ENCODE results near the gene KPNB1. TPM values are rescaled to one million over a fixed set of nuclear protein-coding genes. Genes with fewer than 3 reads are reported as not detected.

The KPNB1 gene
- total RNA-seq, 1 experiment from 2014 or later, result 742 TPM

GRCh38 chr17:47724705-47725104 lies 75.0 kb downstream of the KPNB1 start:
- H3K27me3 Mint-ChIP-seq (ENCODE audit: low read depth), result peaks cover 63% of the 10 kb centered on the region
- Histone ChIP-seq H3K27ac (ENCODE audit: insufficient read length, low read depth, low read length) (no peak overlapping the region), H3K9me3 (ENCODE audit: control insufficient read depth, low read depth, low read length) (no peaks in the 10 kb centered on the region), H4K91ac (ENCODE audit: insufficient read length, low read depth, low read length) (no peak overlapping the region), H3K23me2 (ENCODE audit: insufficient read length, low read depth, low read length, poor library complexity, severe bottlenecking) (peaks cover 3% of the 10 kb centered on the region), H3K18ac (ENCODE audit: insufficient read length, low read depth, low read length) (no peak overlapping the region), H4K20me1 (ENCODE audit: control insufficient read depth, insufficient read depth, insufficient read length) (no peaks in the 10 kb centered on the region), H3T11ph (ENCODE audit: low read length) (no peak overlapping the region), H2BK120ac (ENCODE audit: low read depth, low read length, poor library complexity, severe bottlenecking) (no peak overlapping the region), H3K4me2 (ENCODE audit: insufficient read depth, insufficient read length, low read length) (no peak overlapping the region), H2AK5ac (ENCODE audit: insufficient read length, low read length) (no peak overlapping the region), H4K5ac (ENCODE audit: insufficient read length, low read depth, low read length) (no peak overlapping the region), H3K23ac (ENCODE audit: insufficient read length, low read depth, low read length) (no peak overlapping the region), H2BK20ac (ENCODE audit: low read depth, low read length, poor library complexity, severe bottlenecking) (no peak overlapping the region), H3K27me3 (ENCODE audit: insufficient read depth, low read length) (peaks cover 2% of the 10 kb centered on the region; the same call in 1 of the 2 replicates), H4K8ac (replicated peaks; ENCODE audit: insufficient read length, low read depth, low read length) (no peak overlapping the region), H2BK12ac (ENCODE audit: insufficient read length, low read depth, low read length) (no peak overlapping the region), H3K4me1 (ENCODE audit: insufficient read depth, low read length) (no peaks in the 10 kb centered on the region), H3K9ac (ENCODE audit: extremely low read depth, insufficient read length, low read length) (no peak overlapping the region), H3K79me1 (ENCODE audit: insufficient read depth, low read depth, low read length, poor library complexity, severe bottlenecking) (no peaks in the 10 kb centered on the region), H3K56ac (ENCODE audit: insufficient read length, low read depth, low read length) (no peak overlapping the region), H3K4ac (ENCODE audit: low read depth, low read length) (no peak overlapping the region), H3K79me2 (ENCODE audit: insufficient read depth, low read length) (no peaks in the 10 kb centered on the region), H2BK15ac (ENCODE audit: low read depth, low read length) (no peak overlapping the region), H3K14ac (ENCODE audit: insufficient read depth, low read length) (no peak overlapping the region), H2AFZ (ENCODE audit: low read length) (no peak overlapping the region), H2BK5ac (ENCODE audit: insufficient read length, low read length) (no peak overlapping the region)
- no peaks in the 10 kb centered on the region for H3K9me3 Mint-ChIP-seq
- no CpG with 5 or more reads among the region's 2 CpGs for WGBS (ENCODE audit: extremely low coverage, insufficient read length, low lambda C conversion rate)
- H3K36me3 Mint-ChIP-seq (ENCODE audit: insufficient read depth in 1 of 3, low read depth in 3 of 3), result no peaks in the 10 kb centered on the region
- no peak overlapping the region; a peak in 1 of 5 replicates for H3K4me3 Mint-ChIP-seq
- no peak for DNase-seq
- H3K4me1 Mint-ChIP-seq, result peaks cover 13 to 33% of the 10 kb centered on the region in 2 experiments
- no peak overlapping the region for H3K27ac Mint-ChIP-seq
- no peak for TF ChIP-seq CTCF (conservative IDR thresholded peaks at IDR 0.05)
